Stimulated activated CD4-positive, alpha-beta T cell treated with anti-CD3 and anti-CD28 coated beads, TNF-alpha, amount 100 ng/mL, for 1 hour (primary cell): ENCODE data around the gene TRABD2B.

ENCODE experiments used
- DNase-seq, 3 donors: peaks; one replicate each; pipeline ENCODE4 v3.0.0-alpha.2; 2020; ENCODE audit warnings: low read depth in 3 of 3, low spot score in 1 of 3

TRABD2B gene

GRCh38 chr1:47993416-47993740, 3.8 kb downstream of the TRABD2B start:
- DNase-seq, result no peak

GRCh38 chr1:47992720-47993415, 4.3 kb downstream of the TRABD2B start:
- no peak for DNase-seq

GRCh38 chr1:47991673-47992072, 5.5 kb downstream of the TRABD2B start:
- no peak for DNase-seq

DNA sequence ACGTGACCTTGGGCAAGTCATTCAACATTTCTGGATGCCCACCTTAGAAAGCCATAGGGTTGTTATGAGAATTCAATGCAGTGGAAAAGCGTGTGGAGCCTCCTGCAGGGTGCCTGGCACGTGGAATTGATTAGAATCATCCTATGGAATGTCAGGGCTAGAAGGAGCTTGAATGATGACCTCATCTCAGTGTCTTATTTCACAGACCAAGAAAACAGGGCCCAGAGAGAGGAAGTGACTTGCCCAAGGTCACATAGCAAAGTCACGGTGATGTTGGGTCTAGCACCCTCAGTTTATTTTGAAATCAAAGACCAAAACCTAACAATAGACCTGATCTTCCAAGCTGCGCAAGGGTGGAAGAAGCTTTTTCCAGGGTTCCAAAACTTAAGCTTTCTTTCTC, 6.0 kb downstream of the TRABD2B start:
- no peak for DNase-seq

DNA sequence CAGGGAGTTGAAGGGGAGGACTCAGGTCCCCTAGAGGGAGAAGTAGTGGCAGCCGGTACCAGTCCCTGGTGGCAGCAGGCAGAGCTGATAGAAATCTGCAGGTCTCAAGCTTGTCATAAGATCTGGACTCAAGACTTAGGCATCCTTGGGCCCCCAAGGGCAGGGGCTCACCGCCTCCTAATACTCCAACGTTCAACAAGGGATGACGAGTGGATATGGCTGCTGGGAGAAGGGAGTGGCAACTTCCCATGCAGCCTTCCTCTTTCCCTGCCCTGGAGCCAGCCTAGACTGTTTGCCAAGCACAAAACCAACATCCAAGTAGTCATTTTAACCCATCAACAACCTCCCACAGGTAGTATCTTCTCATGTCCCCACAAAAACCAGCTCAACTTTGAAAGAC, 6.9 kb downstream of the TRABD2B start:
- no peak for DNase-seq

GRCh38 chr1:47987601-47988000, 9.6 kb downstream of the TRABD2B start:
- DNase-seq, result no peak

DNA sequence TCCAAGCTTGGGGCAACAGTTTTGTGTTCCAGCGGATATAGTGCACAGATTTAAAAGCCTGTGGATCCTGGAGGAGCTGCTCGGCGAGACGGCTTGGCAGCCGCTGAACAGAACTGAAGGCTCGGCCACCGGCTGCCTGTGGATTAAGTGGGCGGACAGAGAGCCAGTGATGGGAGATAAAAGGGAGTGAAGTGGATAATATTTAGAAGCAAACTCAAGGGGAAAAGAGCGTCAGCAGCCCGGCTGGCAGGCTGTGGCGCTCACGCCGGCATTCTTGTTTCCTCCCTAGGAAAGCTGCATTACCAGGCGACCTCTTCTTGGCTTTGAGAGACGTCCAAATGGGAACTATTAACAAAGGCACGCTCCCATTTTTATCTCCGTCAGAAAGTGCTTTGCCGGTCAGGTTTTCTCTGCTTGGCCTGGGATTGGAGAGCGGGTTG, 10.4 kb downstream of the TRABD2B start:
- DNase-seq, result no peak

DNA sequence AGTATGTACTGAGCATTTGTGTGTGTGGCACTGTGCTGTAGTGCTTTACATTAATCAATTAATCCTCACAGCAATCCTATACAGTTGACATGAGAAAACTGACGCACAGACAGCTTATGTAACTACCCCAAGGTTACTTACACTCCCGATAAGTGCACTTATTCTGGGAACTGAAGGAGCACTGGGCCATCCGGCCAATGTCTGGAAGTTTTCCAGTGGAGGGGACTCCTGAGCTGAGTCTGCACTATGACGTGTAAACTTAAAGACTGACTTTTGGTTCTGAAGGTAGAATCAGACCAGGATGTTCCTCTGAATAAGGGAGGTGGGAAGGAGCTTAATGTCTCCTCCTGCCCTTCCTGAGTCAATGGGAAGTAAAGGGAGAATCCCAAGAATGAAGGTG, 12.2 kb downstream of the TRABD2B start:
- no peak for DNase-seq

DNA sequence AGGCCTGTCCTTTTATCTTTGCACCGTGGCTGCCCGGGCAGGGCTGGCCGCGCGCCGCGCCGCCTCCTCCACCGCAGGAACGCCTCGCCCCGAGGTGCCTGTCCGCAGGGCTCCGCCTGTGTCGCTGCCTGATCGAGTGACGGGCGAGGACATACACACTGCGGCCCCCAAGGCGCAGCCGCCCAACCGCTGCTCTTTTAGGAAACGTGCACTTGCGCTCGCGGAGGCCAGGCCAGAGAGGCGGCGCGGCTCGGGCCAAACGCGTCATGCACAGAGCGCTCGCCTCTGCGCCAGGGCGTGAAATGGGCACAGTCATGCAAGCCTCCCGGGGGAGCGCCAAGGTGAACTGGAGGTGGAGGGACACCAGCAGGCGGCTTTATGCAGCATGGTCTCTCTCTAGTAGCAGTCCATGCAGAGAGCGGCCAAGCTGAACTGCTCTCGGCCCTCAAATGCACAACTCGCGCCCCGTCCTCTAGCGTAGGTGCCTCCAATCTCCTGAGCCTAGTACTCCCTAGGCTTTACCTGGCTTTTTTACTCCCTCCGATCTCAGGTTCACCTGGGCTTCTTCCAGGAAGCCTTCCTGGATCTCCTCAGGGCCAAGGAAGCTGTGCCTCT, 12.9 kb downstream of the TRABD2B start:
- DNase-seq, result no peak

DNA sequence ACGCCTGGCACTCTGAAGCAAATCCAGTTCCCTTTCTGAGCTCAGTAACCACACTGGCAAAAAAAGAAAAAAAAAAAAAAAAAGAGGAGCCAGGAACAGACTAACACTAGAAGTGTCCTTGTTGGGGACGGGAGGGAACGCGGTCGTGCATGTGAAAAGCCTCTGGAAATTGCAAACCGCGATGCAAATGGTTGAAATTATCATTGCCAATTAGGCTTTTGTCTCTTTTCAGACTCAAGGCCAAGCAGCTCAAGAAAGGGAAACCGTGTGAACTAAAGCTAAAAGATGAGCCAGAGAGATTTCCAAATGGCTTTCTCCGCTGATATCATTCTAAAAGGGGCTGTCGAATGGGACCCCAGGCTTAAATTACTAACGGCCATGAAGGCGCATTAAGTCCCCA, 13.5 kb downstream of the TRABD2B start:
- no peak for DNase-seq

- no peak for DNase-seq
These were observed 15.4 kb downstream of the TRABD2B start for GRCh38 chr1:47981667-47982350.

DNA sequence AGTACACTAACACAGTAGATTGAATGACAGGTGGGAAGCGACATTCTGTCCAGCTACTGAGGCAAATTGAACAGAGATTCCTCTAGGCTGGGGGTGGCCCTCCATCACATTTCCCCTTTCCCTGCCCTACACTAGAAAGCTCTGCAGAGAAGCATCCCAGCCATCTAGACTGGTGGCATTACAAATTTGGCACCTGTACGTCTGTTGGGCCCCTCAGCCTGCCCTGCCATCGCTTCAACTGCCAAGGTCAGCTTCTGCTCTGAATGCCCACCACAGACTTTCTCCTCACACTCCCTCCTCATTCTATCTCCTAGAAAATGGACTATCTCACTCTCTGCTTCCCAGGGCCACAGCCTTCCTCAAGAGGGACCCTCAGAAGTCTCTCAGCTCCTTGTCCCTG, 16.7 kb downstream of the TRABD2B start:
- no peak for DNase-seq

GRCh38 chr1:47979724-47980123, 17.5 kb downstream of the TRABD2B start:
- no peak for DNase-seq

DNA sequence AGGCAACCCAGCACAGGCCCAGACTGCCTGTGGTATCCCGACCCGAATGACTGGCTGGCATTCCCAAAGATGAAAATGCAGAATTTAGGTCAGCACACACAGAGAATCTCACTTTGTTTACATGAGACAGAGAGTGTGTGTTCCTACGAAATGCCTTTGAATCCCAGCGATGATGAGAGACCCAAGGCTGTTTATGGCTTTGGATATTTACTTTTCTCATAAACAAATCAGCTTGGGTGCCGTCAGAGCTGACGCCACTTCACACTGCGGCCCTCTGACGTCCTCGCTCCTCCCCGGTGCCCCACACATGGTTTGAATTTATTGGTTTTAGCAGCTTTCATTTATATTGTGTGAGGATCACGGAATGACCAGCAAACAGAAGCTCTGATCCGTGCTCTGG, 18.7 kb downstream of the TRABD2B start:
- no peak for DNase-seq

GRCh38 chr1:47976728-47977127, 20.5 kb downstream of the TRABD2B start:
- no peak for DNase-seq

- no peak for DNase-seq
These were observed 20.9 kb downstream of the TRABD2B start for GRCh38 chr1:47976267-47976666.

GRCh38 chr1:47975302-47975921, 21.8 kb downstream of the TRABD2B start:
- no peak for DNase-seq

GRCh38 chr1:47972864-47973432, 24.2 kb downstream of the TRABD2B start:
- DNase-seq, result no peak

- DNase-seq, result no peak
These were observed 25.6 kb downstream of the TRABD2B start for GRCh38 chr1:47971385-47972160.

DNA sequence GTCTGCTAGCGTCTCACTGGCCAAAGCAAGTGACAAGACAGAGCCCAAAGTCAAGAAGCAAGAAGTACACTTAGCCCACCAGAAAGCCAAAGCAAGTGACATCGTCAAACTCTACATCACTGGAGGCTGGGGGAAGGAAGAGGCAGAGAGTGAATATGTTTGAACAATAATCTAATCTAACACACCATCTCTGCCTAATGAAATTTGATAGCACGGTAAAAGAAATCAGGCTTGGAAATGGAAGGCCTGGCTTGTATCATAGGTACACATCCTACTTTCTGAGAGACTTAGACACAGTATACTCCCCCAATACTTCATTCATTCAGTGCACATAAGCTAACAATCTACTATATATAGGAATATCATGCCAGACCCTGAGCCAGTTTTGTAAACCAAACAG, 26.3 kb downstream of the TRABD2B start:
- DNase-seq, result no peak

DNA sequence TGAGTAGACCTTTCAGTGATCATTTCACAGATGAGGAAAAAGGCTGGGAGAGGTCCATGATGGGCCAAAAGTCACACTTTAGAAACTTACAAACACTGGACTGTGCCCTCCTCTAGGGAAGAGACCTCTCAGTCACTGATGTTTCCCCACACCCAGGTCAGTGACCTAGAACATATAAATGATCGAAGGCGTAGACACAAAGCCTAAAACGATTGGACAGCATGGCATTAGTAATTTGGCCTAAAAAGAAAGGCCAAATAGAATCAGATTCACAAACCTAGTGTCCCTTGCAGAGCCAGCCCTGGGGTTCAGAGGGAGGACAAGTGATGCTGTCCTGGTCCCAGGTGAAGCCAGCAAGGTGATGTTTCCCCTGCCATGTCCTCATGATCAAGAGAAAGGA, 27.7 kb downstream of the TRABD2B start:
- DNase-seq, result no peak
